ENCODE measurements around the gene EIF4E3.

Gene EIF4E3

DNA sequence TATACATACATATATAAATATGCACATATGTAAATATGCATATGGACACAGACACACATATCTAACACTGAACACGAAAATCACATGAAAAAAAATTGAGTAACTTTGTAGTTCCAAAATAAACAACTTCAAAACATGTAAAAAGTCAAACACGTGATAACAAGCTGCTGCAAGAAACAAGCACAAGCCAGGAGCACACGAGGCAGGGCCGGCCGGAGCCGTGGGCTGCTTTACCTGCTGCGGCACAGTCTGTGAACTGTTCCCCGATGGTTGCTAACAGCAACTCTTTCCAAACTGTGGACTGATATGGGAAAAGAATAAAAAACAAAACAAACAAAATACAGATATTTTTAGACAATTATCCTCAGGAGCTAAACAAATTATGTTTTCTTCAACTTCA lies 31.6 kb downstream of the EIF4E3 start:
- DNase-seq (ENCODE audit: low read depth in 2 of 2), result no peak
- TF ChIP-seq, protein P1, sequence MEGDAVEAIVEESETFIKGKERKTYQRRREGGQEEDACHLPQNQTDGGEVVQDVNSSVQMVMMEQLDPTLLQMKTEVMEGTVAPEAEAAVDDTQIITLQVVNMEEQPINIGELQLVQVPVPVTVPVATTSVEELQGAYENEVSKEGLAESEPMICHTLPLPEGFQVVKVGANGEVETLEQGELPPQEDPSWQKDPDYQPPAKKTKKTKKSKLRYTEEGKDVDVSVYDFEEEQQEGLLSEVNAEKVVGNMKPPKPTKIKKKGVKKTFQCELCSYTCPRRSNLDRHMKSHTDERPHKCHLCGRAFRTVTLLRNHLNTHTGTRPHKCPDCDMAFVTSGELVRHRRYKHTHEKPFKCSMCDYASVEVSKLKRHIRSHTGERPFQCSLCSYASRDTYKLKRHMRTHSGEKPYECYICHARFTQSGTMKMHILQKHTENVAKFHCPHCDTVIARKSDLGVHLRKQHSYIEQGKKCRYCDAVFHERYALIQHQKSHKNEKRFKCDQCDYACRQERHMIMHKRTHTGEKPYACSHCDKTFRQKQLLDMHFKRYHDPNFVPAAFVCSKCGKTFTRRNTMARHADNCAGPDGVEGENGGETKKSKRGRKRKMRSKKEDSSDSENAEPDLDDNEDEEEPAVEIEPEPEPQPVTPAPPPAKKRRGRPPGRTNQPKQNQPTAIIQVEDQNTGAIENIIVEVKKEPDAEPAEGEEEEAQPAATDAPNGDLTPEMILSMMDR (IDR thresholded peaks at IDR 0.05; ENCODE audit: low read depth, low read length), result no peak
- H3K4me3 ChIP-seq (replicated peaks in 1 of 2; ENCODE audit: low read depth in 2 of 2, low read length in 2 of 2), result no peak overlapping the region

DNA sequence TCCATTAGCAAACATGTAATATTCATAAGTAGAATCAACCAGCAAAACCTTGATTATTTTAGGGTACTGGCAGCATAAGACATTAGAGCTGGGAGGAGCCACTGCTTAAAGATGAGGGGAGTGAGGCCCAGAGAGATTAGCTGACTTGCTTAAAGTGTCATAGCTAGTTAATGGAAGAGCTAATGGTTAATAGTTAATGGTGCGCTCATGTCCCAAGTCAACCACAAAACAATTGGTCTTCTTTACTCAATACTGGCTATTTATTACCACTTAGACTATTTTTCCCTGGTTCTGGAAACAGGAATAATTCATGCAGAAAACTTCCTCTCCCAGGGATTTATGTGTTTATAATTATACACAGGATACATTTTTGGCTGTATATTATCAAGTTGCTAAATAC lies 33.1 kb downstream of the EIF4E3 start:
- TF ChIP-seq, protein P1 (IDR thresholded peaks at IDR 0.05; ENCODE audit: low read depth, low read length), result no peak
- H3K4me3 ChIP-seq (replicated peaks in 1 of 2; ENCODE audit: low read depth in 2 of 2, low read length in 2 of 2), result no peak overlapping the region
- DNase-seq (ENCODE audit: low read depth in 2 of 2), result no peak

DNA sequence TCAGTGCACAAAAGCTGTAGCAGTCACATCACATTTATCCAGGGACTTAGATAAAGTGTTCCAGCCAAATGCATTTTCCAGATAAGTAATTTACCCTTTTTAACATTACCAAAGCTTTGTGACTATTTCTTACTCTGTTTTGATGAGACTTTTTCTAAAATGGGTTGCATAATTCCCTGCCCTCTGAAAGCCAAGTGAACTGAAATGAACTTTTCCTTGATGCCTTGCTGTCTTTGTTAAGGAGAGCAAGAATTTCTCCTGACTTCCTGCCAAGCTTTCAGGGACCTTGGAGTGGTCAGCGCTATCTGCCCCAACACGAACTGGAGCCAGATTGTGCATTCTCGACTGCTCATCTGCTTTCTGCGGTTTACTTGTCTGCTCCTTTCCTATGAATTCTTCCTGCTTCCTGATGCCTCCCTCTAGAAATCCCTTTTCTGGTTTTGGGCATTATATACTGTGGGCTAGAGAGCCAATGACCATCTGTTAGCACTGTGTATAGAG lies 34.8 kb downstream of the EIF4E3 start:
- peak; percentile 66 to 90 for DNase-seq (ENCODE audit: low read depth in 2 of 2)
- TF ChIP-seq, protein P1 (IDR thresholded peaks at IDR 0.05; ENCODE audit: low read depth, low read length), result no peak
- no peak overlapping the region for H3K4me3 ChIP-seq (replicated peaks in 1 of 2; ENCODE audit: low read depth in 2 of 2, low read length in 2 of 2)

DNA sequence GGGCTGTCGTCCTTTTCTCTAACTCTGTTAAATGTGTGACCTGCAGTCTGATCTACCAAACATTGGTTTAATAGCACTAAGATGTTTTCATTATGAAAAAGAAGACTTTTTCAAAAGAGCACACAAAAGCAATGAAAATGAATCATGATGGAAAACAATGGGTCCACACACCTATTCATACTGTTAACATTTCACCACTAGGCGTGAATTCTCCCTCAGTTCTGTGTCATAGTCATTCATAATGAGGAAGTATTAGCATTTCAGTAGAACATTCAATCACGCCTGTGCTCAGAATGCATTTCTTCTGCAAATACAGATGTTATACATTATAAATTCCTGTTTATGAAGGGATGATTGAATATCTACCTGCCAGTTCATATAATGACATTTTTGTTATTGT lies 35.9 kb downstream of the EIF4E3 start:
- DNase-seq (ENCODE audit: low read depth in 2 of 2), result peak in 1 of 2 donors; percentile 19
- TF ChIP-seq, protein P1 (IDR thresholded peaks at IDR 0.05; ENCODE audit: low read depth, low read length), result no peak
- H3K4me3 ChIP-seq (replicated peaks in 1 of 2; ENCODE audit: low read depth in 2 of 2, low read length in 2 of 2), result no peak overlapping the region

DNA sequence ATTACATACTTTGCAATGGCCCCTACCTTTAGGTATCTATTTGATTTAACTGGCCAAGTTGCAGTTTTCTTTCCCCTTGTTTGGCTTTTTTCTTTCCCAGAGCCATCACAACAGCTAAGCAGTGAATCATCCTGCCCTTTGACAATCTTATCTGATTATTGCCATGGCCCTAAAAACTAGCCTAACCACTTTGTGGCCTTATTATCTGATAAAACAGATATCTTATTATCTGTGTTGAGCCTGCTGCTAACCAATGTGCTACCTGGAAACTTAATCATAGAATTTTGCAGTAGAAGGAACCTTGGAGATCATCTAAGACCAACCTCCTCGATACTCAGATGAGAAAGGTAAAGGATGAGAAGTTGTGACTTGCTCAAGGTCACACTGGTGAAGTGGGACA lies 37.1 kb downstream of the EIF4E3 start:
- H3K4me3 ChIP-seq (replicated peaks in 1 of 2; ENCODE audit: low read depth in 2 of 2, low read length in 2 of 2), result no peak overlapping the region
- TF ChIP-seq, protein P1 (IDR thresholded peaks at IDR 0.05; ENCODE audit: low read depth, low read length), result no peak
- no peak for DNase-seq (ENCODE audit: low read depth in 2 of 2)

DNA sequence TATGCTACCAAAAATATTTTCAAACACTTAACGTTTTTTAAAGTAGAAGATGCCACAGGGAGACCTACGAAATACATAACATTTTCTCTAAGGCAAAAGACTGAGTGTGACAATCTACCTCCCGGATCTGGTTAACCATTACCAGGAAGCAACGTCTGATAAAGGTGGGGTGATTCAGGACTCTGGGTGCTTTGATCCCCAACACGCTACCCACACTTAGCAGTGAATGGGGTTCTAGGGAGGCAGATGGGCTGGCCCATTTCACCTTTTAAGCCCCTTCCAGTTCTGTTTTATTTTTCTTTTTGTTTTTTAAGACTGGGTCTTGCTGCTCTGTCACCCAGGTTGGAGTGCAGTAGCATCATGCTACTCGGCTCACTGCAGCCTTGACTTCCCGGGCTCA lies 39.5 kb downstream of the EIF4E3 start:
- no peak overlapping the region for H3K4me3 ChIP-seq (replicated peaks in 1 of 2; ENCODE audit: low read depth in 2 of 2, low read length in 2 of 2)
- TF ChIP-seq, protein P1 (IDR thresholded peaks at IDR 0.05; ENCODE audit: low read depth, low read length), result no peak
- no peak for DNase-seq (ENCODE audit: low read depth in 2 of 2)

DNA sequence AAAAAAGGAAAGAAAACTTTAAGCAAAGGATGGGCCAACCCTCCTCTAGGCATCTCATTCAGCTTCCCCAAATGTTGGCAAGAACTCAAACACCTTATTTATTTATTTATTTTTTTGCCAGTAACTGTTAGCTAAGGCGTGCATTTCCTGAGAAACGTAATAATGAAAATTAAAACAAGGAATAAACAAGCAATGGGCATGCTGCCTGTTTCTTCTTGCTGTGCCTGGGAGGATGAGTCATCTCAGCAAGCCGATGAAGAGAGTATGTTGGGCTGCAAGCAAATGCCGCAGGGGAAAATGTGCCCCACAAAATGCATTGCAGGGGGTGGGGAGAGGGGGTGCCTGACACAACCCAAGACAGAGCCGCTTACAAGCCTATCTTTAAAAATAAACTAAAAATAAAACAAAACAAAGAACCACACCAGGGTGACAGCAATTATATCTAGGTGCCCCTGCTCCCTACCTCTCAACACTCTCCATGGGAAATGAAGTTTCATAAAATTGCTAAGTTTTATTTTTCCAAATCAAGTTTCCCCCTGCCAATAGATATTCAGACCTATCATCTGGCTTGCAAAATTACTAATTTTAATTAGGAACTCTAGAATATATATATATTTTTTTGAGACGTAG lies 40.3 kb downstream of the EIF4E3 start:
- TF ChIP-seq, protein P1 (IDR thresholded peaks at IDR 0.05; ENCODE audit: low read depth, low read length), result no peak
- peak; percentile 71 to 87 for DNase-seq (ENCODE audit: low read depth in 2 of 2)
- H3K4me3 ChIP-seq (replicated peaks in 1 of 2; ENCODE audit: low read depth in 2 of 2, low read length in 2 of 2), result no peak overlapping the region

Measured in cardiac fibroblast (primary cell).